ENCODE results near the gene ZSWIM5. TPM values are rescaled to one million over a fixed set of nuclear protein-coding genes. Genes with fewer than 3 reads are reported as not detected.
A peak's percentile ranks its signal among the peaks of the same experiment; 100 is the strongest.

Gene ZSWIM5
- total and polyA plus RNA-seq, 9 of the 15 experiments (the other 6 are each of a cell fraction or from before 2014, with no cell fraction given) = under 0.01 to 0.07 (median 0.03) TPM; not detected in 3

GRCh38 chr1:45010855-45011811 is 195.3 kb downstream of the ZSWIM5 start, which contains the start of gene HECTD3 (continued):
- TF ChIP-seq, protein P1, sequence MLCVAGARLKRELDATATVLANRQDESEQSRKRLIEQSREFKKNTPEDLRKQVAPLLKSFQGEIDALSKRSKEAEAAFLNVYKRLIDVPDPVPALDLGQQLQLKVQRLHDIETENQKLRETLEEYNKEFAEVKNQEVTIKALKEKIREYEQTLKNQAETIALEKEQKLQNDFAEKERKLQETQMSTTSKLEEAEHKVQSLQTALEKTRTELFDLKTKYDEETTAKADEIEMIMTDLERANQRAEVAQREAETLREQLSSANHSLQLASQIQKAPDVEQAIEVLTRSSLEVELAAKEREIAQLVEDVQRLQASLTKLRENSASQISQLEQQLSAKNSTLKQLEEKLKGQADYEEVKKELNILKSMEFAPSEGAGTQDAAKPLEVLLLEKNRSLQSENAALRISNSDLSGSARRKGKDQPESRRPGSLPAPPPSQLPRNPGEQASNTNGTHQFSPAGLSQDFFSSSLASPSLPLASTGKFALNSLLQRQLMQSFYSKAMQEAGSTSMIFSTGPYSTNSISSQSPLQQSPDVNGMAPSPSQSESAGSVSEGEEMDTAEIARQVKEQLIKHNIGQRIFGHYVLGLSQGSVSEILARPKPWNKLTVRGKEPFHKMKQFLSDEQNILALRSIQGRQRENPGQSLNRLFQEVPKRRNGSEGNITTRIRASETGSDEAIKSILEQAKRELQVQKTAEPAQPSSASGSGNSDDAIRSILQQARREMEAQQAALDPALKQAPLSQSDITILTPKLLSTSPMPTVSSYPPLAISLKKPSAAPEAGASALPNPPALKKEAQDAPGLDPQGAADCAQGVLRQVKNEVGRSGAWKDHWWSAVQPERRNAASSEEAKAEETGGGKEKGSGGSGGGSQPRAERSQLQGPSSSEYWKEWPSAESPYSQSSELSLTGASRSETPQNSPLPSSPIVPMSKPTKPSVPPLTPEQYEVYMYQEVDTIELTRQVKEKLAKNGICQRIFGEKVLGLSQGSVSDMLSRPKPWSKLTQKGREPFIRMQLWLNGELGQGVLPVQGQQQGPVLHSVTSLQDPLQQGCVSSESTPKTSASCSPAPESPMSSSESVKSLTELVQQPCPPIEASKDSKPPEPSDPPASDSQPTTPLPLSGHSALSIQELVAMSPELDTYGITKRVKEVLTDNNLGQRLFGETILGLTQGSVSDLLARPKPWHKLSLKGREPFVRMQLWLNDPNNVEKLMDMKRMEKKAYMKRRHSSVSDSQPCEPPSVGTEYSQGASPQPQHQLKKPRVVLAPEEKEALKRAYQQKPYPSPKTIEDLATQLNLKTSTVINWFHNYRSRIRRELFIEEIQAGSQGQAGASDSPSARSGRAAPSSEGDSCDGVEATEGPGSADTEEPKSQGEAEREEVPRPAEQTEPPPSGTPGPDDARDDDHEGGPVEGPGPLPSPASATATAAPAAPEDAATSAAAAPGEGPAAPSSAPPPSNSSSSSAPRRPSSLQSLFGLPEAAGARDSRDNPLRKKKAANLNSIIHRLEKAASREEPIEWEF (CRISPR knock-in tag; IDR thresholded peaks at IDR 0.05) = no peak
- peak in 1 of 2 experiments; percentile 72; a peak in 1 of 4 replicates for TF ChIP-seq MAZ (CRISPR knock-in tag; conservative IDR thresholded peaks at IDR 0.05 in 1 of 2, IDR thresholded peaks at IDR 0.05 in 1 of 2)
- 0 out of 2 replicates have a peak, but pooled peaks have one; percentile 55 for TF ChIP-seq ZBTB26 (CRISPR knock-in tag; IDR thresholded peaks at IDR 0.05)
- TF ChIP-seq ELK1 (CRISPR knock-in tag; IDR thresholded peaks at IDR 0.05) = no peak
- no peak for TF ChIP-seq ZNF24 (IDR thresholded peaks at IDR 0.05)
- TF ChIP-seq ZNF512 (tag; IDR thresholded peaks at IDR 0.05) = no peak
- TF ChIP-seq POLR2A (conservative IDR thresholded peaks at IDR 0.05) = peak; percentile 63
- TF ChIP-seq MAX (CRISPR knock-in tag; IDR thresholded peaks at IDR 0.05) = peak; percentile 47; the same call in 1 of the 2 replicates
- no peak for TF ChIP-seq CBX5 (IDR thresholded peaks at IDR 0.05; ENCODE audit: borderline replicate concordance, low read depth)
- no peak for TF ChIP-seq ZNF57 (CRISPR knock-in tag; IDR thresholded peaks at IDR 0.05)
- no peak for TF ChIP-seq HMGXB4 (CRISPR knock-in tag; IDR thresholded peaks at IDR 0.05)
- TF ChIP-seq NR2F6 (CRISPR knock-in tag; IDR thresholded peaks at IDR 0.05) = no peak
- TF ChIP-seq DPF2 (IDR thresholded peaks at IDR 0.05) = peak; percentile 81; the same call in 1 of the 2 replicates
- peak; percentile 48 for TF ChIP-seq POLR2B (IDR thresholded peaks at IDR 0.05; ENCODE audit: low read depth, partially characterized antibody)
- no peak for TF ChIP-seq CBX2 (IDR thresholded peaks at IDR 0.05; ENCODE audit: insufficient read depth, low read length, poor library complexity, severe bottlenecking)
